GM19395 (cell line): ENCODE results near the gene BAIAP3.

Source experiments
- ATAC-seq: cut with Tn5 transposase; IDR thresholded peaks from one replicate; pipeline ENCODE4 v1.9.1; 2021; ENCODE audit warnings: mild to moderate bottlenecking, moderate library complexity; ENCODE audit not compliant: unreplicated experiment

BAIAP3 gene

GRCh38 chr16:1366060-1366711 lies 32.7 kb downstream of the BAIAP3 start:
- no peak for ATAC-seq

- ATAC-seq = no peak
These were observed 33.4 kb downstream of the BAIAP3 start for GRCh38 chr16:1366712-1367299.

GRCh38 chr16:1367486-1368174 lies 34.2 kb downstream of the BAIAP3 start:
- no peak for ATAC-seq

- ATAC-seq = no peak
These were observed 37.9 kb downstream of the BAIAP3 start for GRCh38 chr16:1371054-1371978.

- ATAC-seq = no peak
These were observed 39.0 kb downstream of the BAIAP3 start for GRCh38 chr16:1372292-1372950.

GRCh38 chr16:1374418-1375297 lies 41.2 kb downstream of the BAIAP3 start:
- ATAC-seq = no peak

- no peak for ATAC-seq
These were observed 41.8 kb downstream of the BAIAP3 start for GRCh38 chr16:1375298-1375640.

GRCh38 chr16:1375741-1376410 lies 42.4 kb downstream of the BAIAP3 start:
- ATAC-seq = no peak

- no peak for ATAC-seq
These were observed 44.1 kb downstream of the BAIAP3 start for GRCh38 chr16:1377406-1378010.

- ATAC-seq = no peak
These were observed 44.8 kb downstream of the BAIAP3 start for GRCh38 chr16:1378087-1378803.

GRCh38 chr16:1378804-1379303 lies 45.4 kb downstream of the BAIAP3 start:
- ATAC-seq = no peak

GRCh38 chr16:1379304-1380076 lies 46.0 kb downstream of the BAIAP3 start:
- ATAC-seq = no peak

GRCh38 chr16:1380195-1380594 lies 46.8 kb downstream of the BAIAP3 start:
- ATAC-seq = no peak

GRCh38 chr16:1381612-1382406 lies 48.4 kb downstream of the BAIAP3 start:
- ATAC-seq = no peak

GRCh38 chr16:1383556-1383955 lies 50.1 kb downstream of the BAIAP3 start:
- no peak for ATAC-seq

- no peak for ATAC-seq
These were observed 51.8 kb downstream of the BAIAP3 start for GRCh38 chr16:1385232-1385631.
